Kidney (tissue), 14 donors: ENCODE results near the gene ZFP36L1. TPM values are rescaled to one million over a fixed set of nuclear protein-coding genes. Genes with fewer than 3 reads are reported as not detected.

Source experiments
- DNase-seq, 5 donors: peaks; one replicate each; pipeline ENCODE4 v3.0.0-alpha.2; 2013 to 2020
- FAIRE-seq: peaks from 2 replicates; lab custom pipeline; 2012; peaks lifted over from hg19 to GRCh38; lab: Jason Lieb, UNC
- H3K27ac ChIP-seq, 2 donors: one replicate each; pipeline ENCODE4 v1.7.0; 2013; ENCODE audit warnings: low read depth in 2 of 2, low read length in 2 of 2, inconsistent platforms in 1 of 2
- H3K27me3 ChIP-seq: one replicate; pipeline ENCODE4 v1.7.1; 2013; ENCODE audit warnings: low read length, inconsistent platforms; ENCODE audit not compliant: control insufficient read depth, insufficient read depth
- H3K36me3 ChIP-seq, 3 donors: one replicate each; pipeline versions ENCODE4 v1.7.0 to v1.7.1; 2013; ENCODE audit warnings: low read length in 3 of 3, control low read depth in 1 of 3, inconsistent platforms in 1 of 3; ENCODE audit not compliant: insufficient read depth in 3 of 3, control insufficient read depth in 2 of 3
- H3K4me1 ChIP-seq, 3 donors: one replicate each; pipeline versions ENCODE4 v1.7.0 to v1.7.1; 2013; ENCODE audit warnings: low read length in 3 of 3, inconsistent platforms in 1 of 3, low read depth in 1 of 3; ENCODE audit not compliant: control insufficient read depth in 2 of 3, insufficient read depth in 2 of 3
- H3K4me3 ChIP-seq, 3 donors: one replicate each; pipeline versions ENCODE4 v1.7.0 to v1.8.1; 2013; ENCODE audit warnings: low read length in 3 of 3, control low read depth in 1 of 3, inconsistent platforms in 1 of 3
- H3K9ac ChIP-seq, 3 donors: one replicate each; pipeline versions ENCODE4 v1.7.0 to v1.7.1; 2013; ENCODE audit warnings: low read length in 3 of 3, control low read depth in 1 of 3, inconsistent platforms in 1 of 3
- H3K9me3 ChIP-seq, 3 donors: one replicate each; pipeline versions ENCODE4 v1.7.0 to v1.7.1; 2013; ENCODE audit warnings: low read length in 3 of 3, control low read depth in 1 of 3, inconsistent platforms in 1 of 3; ENCODE audit not compliant: control insufficient read depth in 2 of 3, insufficient read depth in 1 of 3
- intact Hi-C: fragments of 100-400 bp; cut with DNase I; formaldehyde crosslinking; loops from one replicate; pipeline ENCODE4 v1.11.1; 2022
- polyA plus RNA-seq: library from polyadenylated mRNA; stranded (reverse); fragments of 350-450 nt; fragmentation: Illumina TruSeq; extraction: RNeasy Lipid Tissue Mini Kit (QIAGEN cat#74804); gene quantifications from one replicate; pipeline ENCODE4 v1.2.3, GENCODE V29; 2014; ENCODE audit warnings: low read depth, low replicate concordance; ENCODE audit not compliant: insufficient read depth
- total RNA-seq: library from RNA; stranded (reverse); fragmentation: NEBNext Ultra II Directional; extraction: Animal tissue kit (Norgen Biotek cat#: 25700); gene quantifications from one replicate; pipeline ENCODE4 v1.2.1, GENCODE V29; 2021
- TF ChIP-seq, protein P1 (sequence below): IDR thresholded peaks from 3 replicates; pipeline ENCODE4 v1.5.1; 2012; ENCODE audit warnings: mild to moderate bottlenecking, moderate library complexity, borderline replicate concordance; ENCODE audit not compliant: insufficient read depth; ENCODE audit errors: extremely low read depth
- donor health status: control.
- donor health status: control.
- donor health status: control.
- donor health status: control.
- donor health status: control.
- donor health status: DM: yes; HTN: yes; CAD: no.
- donor health status: Normal renal cell carcinoma (clear cell type).

ZFP36L1 gene
- total and polyA plus RNA-seq, 2 donors from 2014 or later = 73.3 to 289 TPM

DNA sequence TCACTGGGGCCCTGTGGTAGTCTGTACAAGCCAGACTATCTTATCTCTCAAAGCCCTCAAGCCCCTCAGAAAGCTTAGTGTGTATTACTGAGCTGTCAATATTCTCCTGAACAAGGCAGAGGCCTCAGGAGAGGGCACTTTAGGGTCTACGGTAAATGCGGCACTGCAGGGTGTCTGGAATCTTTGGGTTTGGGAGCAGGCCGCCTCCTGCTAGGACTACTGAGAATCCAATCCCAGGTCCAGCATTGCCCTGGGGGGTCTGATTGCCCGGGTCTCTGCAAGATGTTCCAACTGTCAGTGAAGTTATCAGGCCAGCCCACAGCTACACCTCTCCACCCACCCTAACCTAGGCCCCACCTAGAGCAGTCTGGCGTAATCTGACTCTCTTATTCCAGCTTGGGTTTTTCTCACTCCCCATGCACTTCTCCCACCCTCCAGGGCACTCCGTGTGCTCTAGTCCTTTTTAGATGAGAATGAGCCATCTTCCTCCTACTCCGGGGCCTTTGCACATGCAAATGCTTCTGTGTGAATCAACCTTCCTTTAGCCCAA lies 4.3 kb upstream of the ZFP36L1 start:
- Histone ChIP-seq H3K27me3 (no peaks in the 10 kb centered on the region), H3K27ac (no peak overlapping the region), H3K4me1 (peaks cover 0 to 9% (median 7%) of the 10 kb centered on the region in 3 donors), H3K36me3 (no peaks in the 10 kb centered on the region), H3K9me3 (no peaks in the 10 kb centered on the region), H3K4me3 (no peak overlapping the region), H3K9ac (no peak overlapping the region)
- DNase-seq = peak in 1 of 5 donors; percentile 7
- intact Hi-C loops = loop anchor here (10.0 kb wide), 1 partner anchor 252 kb away; no protein-coding TSS in a partner anchor
- FAIRE-seq = no peak
- TF ChIP-seq, protein P1, sequence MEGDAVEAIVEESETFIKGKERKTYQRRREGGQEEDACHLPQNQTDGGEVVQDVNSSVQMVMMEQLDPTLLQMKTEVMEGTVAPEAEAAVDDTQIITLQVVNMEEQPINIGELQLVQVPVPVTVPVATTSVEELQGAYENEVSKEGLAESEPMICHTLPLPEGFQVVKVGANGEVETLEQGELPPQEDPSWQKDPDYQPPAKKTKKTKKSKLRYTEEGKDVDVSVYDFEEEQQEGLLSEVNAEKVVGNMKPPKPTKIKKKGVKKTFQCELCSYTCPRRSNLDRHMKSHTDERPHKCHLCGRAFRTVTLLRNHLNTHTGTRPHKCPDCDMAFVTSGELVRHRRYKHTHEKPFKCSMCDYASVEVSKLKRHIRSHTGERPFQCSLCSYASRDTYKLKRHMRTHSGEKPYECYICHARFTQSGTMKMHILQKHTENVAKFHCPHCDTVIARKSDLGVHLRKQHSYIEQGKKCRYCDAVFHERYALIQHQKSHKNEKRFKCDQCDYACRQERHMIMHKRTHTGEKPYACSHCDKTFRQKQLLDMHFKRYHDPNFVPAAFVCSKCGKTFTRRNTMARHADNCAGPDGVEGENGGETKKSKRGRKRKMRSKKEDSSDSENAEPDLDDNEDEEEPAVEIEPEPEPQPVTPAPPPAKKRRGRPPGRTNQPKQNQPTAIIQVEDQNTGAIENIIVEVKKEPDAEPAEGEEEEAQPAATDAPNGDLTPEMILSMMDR = no peak

- Histone ChIP-seq H3K9ac (peak overlapping the region; percentile 44 to 99 (median 67)), H3K4me1 (peaks cover 0 to 9% (median 7%) of the 10 kb centered on the region in 3 donors), H3K36me3 (peaks cover 0 to 3% (median 0%) of the 10 kb centered on the region in 3 donors), H3K4me3 (peak overlapping the region; percentile 66 to 89 (median 67)), H3K27me3 (no peaks in the 10 kb centered on the region), H3K9me3 (no peaks in the 10 kb centered on the region), H3K27ac (peak overlapping the region; percentile 100)
- TF ChIP-seq, protein P1 = peak; percentile 12
- FAIRE-seq (no peak), DNase-seq (no peak)
- intact Hi-C loops = loop anchor here (10.0 kb wide), 1 partner anchor 252 kb away; no protein-coding TSS in a partner anchor
Observed at GRCh38 chr14:68796418-68797101, 3.7 kb upstream of the ZFP36L1 start.

DNA sequence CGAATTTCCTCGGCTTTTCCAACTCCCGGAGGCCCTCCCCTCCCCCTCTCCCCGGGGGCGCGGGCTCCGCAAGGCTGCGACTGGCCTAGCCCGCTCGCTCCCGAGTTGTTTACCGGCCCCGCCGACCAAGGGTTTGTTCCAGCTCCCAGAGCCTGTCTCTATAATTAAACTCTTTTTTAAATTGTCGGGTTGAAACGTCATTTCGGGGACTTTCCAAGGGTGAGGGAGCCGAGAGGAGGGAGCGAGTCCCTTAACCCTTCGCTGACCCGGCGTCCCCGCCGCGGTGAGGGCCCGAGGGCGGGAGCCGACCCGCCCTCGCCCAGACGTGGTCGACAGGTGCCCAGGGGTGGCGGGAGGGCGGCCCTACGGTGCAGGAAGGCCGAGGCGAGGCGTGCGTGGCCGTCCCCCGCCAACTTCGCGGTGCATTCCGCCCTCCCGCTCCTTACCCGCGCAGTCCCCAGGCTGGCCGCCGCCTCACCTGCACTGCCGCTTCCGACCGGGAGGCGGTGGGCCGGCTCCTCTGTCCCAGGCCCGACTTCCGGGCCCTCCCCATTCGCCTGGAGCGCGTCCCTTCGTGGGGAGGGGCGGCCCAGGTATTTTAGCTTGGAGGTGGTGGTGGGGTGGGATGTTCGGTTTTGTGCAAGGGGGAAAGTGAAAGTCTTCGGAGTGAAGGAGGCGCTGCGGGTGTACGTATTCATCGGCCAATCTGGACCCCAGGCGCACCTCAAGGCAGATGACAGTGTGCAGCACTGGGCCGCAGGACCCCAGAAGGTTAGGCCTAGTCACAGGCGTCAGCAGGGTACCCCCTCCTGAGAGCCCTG lies 2.9 kb upstream of the ZFP36L1 start:
- Histone ChIP-seq H3K27me3 (no peaks in the 10 kb centered on the region), H3K27ac (peak overlapping the region; percentile 100), H3K9ac (peak overlapping the region; percentile 44 to 99 (median 95)), H3K4me1 (peaks cover 0 to 9% (median 7%) of the 10 kb centered on the region in 3 donors), H3K36me3 (peaks cover 0 to 10% (median 0%) of the 10 kb centered on the region in 3 donors), H3K9me3 (no peaks in the 10 kb centered on the region), H3K4me3 (peak overlapping the region; percentile 66 to 89 (median 67))
- FAIRE-seq = no peak
- intact Hi-C loops = loop anchor here (10.0 kb wide), 1 partner anchor 251 kb away; no protein-coding TSS in a partner anchor
- TF ChIP-seq, protein P1 = peak; percentile 58
- DNase-seq = peak; percentile 89 to 95 (median 91)
